Hematopoietic multipotent progenitor cell treated with erythropoietin and hydrocortisone succinate and interleukin-3 and kit ligand, for 4 days (in vitro differentiated cells): ENCODE results near the gene ZNF157.

Experiments used
- DNase-seq: peaks from one replicate; pipeline ENCODE4 v3.0.0-alpha.2; 2015

The ZNF157 gene

GRCh38 chrX:47447607-47448006 lies 77.2 kb downstream of the ZNF157 start:
- no peak for DNase-seq

- DNase-seq, result peak; percentile 1
Measured at GRCh38 chrX:47448165-47448806, 77.9 kb downstream of the ZNF157 start.

DNA sequence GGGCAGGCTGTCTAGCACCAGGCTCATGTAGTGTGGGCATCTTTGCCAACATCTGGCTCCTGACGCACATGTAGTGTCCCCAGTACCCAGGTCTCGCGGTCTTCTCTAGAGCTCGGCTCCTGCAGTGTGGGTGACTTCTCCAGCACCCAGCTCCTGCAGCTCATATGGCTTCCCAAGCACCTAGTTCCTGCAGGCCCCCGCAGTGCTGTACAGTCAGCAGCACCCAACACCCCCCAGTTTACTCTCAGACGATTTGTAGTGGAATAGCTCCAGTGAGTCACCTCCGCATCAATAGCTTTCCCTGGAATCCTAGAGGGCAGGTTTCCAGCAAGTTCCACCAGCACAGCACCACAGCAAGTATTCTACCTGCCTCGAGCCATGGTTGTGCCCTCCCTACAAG lies 81.7 kb downstream of the ZNF157 start:
- DNase-seq, result no peak

DNA sequence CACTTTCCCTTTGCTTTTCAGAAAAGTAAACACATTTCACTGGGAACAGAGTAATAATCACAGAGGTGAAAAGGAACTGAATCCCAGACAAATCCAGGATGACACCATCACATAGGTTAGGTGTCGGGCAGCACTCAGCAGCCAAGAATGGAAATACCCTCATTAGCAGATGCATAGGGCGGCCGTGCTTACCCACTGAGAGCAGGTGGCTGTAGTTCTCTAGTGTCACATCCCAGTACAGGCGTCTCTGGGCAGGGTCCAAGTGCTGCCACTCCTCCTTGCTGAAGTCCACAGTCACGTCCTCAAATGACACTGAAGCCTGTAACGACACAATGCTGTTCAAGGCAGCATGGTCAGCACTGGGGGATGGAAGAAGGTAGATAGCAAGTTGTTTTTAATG lies 85.7 kb downstream of the ZNF157 start:
- no peak for DNase-seq

- no peak for DNase-seq
Measured at GRCh38 chrX:47458528-47458927, 88.2 kb downstream of the ZNF157 start.

GRCh38 chrX:47460561-47460960 lies 90.2 kb downstream of the ZNF157 start:
- no peak for DNase-seq
